ENCODE results near the gene HECW1. TPM values are rescaled to one million over a fixed set of nuclear protein-coding genes. Genes with fewer than 3 reads are reported as not detected.
"Not testable (repeated sequence)": the region's sequence is repeated elsewhere in the genome, so short reads cannot be mapped to it uniquely, and the experiment has no call there.

HECW1 gene
- total RNA-seq, 1 donor from 2014 or later = 2.6 TPM

DNA sequence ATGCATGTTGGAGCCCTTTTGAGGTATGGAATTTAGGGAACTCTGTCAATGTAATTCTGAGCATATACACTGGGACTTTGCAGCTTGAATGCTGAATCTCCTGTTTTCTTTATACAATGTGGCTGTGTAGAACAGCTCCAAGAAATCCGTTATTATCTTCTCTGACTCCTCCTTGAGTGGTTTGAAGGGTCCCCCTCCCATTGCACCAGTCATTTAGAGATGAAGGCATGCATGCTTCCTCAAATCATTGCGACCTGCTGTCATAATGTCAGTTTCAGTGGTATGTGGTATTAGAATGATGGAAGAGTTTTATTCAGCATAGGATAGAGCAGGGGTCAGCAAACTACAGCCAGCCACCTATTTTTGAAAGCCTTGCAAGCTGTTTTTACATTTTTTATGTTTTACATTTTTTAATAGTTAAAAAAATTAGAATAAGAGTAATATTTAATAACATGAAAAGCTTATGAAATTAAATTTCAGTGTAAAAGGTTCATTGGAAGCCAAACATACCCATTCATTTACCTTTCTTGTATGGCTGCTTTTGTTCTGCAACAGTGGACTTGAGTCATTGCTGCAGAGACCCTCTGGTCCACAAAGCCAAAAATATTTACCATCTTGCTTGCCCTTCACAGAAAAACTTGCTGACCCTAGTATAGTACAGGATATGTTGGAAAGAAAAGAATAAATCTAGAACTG, 478.6 kb downstream of the HECW1 start:
- no peak for DNase-seq (ENCODE audit: low spot score)

DNA sequence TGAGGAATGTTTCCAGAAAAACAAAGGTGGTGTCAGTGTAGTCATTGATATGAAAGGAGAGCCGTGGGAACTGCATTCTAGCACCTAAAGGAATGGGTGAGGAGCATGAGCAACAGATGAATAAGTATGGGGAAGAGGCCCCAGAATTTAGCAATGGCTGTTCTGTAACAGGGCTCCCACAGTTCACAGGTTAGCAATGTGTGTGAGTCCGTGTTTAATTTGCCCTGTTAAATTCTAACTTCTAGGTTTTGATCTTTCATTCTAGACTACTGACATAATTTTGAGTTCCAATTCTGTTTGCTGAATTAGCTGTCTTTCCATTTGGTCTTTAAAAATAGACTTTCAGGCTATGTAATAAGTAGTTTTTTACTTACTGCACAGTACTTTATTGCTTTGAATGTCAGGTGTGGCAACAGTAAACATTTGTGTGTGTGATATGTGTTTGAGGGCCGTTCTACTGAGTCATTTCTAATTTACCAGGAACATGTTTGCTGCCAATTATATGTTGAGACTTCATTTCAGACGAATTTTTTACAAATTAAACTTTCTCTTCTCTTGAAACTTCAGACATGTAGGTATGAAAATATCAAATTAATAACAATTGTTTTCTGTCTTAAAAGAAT, 479.2 kb downstream of the HECW1 start:
- no peak for DNase-seq (ENCODE audit: low spot score)

DNA sequence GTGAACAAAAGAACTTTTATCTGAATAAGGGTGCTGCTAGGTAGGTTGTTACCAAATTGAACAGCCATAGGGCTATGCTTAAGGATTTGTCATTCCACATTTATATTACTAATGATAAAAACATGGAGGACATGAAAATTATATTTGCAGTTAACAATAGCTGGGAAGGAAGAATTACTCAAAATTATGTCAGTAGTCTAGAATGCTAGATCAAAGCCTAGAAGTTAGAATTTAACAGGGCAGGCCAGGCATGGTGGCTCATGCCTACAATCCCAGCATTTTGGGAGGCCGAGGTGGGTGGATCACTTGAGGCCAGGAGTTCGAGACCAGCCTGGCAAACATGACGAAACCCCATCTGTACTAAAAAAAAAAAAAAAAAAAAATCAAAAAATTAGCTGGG, 479.9 kb downstream of the HECW1 start:
- DNase-seq (ENCODE audit: low spot score) = no peak

DNA sequence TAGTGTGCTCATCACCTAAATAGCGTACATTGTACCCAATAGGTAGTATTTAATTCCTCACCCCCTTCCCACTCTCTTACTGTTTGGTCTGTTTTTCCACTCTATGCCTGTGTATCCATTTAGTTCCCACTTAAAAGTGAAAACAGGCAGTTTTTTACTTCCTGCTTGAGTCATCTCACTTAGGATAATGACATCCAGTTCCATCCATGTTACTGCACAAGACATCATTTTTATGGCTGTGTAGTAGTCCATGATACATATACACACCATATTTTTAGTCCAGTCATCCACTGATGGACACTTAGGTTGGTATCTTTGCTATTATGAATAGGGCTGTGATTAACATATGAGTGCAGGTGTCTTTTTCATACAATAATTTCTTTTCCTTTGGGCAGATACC, 480.6 kb downstream of the HECW1 start:
- no peak for DNase-seq (ENCODE audit: low spot score)

DNA sequence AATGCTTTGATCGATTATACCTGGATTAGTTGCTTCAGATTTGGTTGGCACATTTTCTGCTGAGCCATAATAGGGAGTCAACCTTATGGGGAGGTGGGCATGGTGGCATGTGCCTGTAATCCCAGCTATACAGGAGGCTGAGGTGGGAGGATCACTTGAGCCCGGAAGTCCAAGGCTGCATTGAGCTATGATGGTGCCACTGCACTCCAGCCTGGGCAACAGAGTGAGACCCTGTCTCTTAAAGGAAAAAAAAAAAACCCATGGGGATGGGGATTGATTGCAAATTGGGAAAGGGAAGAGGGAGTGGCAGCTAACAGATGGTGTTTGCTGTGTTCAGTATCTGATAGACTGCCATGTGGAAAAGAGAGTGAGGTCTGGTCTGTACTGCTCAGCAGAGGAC, 481.6 kb downstream of the HECW1 start:
- no peak for DNase-seq (ENCODE audit: low spot score)

DNA sequence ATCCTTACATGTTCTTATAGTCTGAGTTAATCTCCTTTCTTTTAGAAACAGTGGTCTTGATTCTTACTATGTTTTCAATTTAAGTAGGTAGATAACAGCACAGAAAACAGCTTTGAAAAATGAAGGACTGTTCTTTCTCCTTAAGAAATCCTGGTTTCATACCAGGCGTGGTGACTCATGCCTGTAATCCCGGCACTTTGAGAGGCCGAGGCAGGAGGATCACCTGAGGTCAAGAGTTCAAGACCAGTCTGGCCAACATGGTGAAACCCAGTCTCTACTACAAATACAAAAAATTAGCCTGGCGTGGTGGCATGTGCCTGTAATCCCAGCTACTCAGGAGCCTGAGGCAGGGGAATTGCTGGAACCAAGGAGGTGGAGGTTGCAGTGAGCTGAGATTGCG, 484.0 kb downstream of the HECW1 start:
- not testable (repeated sequence) for DNase-seq (ENCODE audit: low spot score)

DNA sequence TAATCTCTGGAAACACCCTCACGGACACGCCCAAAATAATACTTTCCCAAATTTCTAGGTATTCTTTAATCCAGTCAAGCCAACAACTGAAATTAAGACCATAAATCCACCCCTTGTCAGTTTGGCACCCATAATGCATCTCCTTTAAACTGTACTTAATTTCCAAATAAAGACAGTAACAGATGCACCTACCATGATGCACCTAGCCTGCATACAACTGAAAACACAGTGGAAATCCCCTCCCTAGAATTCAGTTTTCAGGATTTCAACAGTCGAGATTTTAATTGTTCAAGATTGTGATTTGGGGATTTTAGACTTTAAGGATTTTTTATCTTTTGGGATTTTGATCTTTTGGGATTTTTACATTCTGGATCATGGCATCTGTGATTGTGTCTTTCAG, 487.6 kb downstream of the HECW1 start:
- DNase-seq (ENCODE audit: low spot score) = no peak

DNA sequence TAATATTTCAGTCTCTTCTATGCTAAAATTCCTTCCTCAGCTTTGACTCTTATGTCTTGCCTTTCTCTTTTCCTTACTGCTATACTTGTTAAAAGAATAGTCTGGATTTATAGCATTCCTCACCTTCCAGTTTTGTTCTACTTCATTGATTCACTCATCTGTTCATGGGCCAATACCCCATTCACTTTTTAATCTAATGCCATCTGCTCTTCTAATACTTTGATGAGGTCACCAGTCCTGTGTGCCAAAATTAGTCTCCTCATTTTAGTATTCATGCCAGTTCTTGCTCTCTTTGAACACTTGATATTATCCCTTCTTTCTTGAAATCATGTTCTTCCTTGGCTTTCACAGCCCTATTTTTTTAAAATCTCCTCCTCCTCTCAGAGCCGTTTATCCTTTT, 489.8 kb downstream of the HECW1 start:
- DNase-seq (ENCODE audit: low spot score) = no peak

DNA sequence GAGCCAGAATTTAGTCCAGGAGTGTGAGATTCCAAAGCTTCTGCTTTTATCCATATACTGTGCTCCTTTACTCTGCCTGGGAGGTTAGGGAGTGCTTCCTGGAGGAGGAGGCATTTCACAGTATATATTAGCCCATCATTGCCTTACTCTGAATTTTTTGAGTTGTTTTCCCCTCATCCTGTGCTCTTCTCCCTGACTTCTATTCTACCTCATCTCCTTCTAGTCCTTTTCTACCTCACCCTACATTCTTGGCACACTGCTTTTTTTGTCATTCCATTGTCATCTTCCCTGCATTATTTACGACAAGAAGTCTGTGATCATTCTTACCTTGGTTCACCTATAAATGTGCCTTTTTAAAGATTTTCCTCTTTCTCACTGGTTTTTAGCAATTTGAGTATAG, 491.8 kb downstream of the HECW1 start:
- DNase-seq (ENCODE audit: low spot score) = no peak

DNA sequence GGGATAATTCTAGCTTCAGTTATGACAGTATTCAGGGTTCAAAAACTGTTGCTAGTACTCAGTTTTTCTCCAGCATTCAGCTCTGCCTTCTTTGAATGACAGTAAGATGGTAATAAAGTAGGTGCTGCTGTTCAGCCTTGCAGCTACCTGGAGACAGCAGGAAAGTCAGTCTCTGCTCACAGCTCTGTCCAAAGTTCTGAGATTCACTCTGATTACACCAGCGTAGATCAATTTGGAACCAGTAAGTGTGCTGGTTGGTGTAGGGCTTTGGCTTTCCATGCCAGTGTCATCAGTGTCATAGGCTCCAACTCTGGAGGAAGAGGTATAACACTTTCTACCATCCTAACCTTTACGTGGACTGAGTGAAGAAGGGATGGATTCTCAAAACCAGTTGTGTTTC, 496.6 kb downstream of the HECW1 start:
- DNase-seq (ENCODE audit: low spot score) = no peak

DNA sequence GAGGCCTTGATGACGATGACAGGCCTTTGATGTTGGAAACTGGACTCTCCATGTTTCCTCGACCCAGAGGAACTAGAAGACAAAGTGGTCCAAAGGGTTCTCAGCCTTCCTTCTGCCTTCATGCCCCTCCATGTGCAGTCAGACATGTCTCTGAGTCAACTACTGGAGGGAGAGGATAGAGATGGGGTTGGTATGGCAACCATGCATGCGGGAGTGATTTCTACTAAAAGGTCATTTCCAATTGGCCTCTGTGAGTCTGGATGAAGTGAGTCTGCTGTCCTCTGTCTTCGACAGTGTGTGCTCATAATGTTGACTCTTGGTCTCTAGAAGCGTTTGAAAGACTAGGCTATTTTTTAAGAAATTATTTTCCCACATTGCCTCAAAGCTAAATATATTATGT, 499.7 kb downstream of the HECW1 start:
- DNase-seq (ENCODE audit: low spot score) = no peak

DNA sequence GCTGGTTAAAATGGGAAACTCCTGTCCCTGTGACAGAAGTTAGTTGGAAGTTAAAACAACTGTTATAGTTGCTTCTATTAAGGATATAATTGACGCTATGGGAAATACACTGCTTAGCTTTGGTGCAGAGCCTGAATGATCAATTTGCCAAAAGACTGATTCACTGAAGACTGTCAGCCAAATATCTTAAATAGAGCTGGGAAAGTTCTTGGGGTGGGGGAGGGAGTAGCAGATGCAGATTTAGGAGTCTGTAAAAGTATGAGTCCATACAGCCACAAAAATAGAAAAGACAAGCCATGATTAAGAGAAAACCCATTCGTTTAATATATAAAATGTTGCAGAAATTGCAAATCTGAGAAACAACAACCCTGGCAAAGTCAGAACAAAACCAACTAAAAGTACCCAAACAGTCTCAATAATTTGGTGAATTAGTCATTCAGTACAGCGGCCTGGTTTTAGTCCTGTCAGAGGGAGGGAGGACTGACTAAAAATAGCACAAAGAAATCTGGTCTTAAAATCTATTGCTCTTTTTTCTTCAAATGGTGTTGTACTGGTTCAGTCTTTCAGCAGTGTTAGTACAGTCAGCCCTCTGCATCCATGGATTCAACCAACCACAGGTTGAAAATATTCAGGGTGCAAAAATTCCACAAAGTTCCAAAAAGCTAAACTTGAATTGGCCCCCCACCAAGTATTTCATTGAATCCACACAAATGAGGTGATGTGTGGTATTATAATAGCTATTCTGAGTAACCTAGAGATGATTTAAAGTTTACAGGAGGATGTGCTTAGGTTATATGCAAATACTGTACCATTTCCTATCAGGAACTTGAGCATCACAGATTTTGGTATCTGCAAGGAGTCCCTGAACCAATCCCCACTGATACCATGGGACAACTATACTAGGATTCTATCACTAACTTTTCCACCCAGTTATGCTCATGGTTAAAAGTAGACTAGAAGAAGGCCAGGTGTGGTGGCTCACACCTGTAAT, 500.4 kb downstream of the HECW1 start:
- no peak for DNase-seq (ENCODE audit: low spot score)

Small RNAs within 50 kb of the gene (microRNA-seq; reads per million reads assigned to microRNA genes)
- gene MIR3943 (ENCODE audit: borderline number of aligned reads) = not detected

Other genes starting within 250 kb of the HECW1 start
- gene C7orf25, start 200.6 kb upstream of the HECW1 start, total RNA-seq = 5.9 TPM
- gene PSMA2, start 180.5 kb upstream of the HECW1 start, total RNA-seq = 77.6 TPM
- 55.1 TPM for gene MRPL32, start 180.3 kb upstream of the HECW1 start, total RNA-seq